Activated CD8-positive, alpha-beta T cell treated with anti-CD3 and anti-CD28 coated beads for 36 hours (primary cell): Measurements from ENCODE around the gene PIGB. TPM values are rescaled to one million over a fixed set of nuclear protein-coding genes. Genes with fewer than 3 reads are reported as not detected.

Experiments
- ATAC-seq: fragments of 200-7000 bp; cut with Tn5 transposase; one replicate; pipeline ENCODE4 v1.10.0; 2021; ENCODE audit warnings: mild to moderate bottlenecking, moderate library complexity
- CTCF ChIA-PET: fragments of 350-600 bp; sonication (Branson Sonifier 250); formaldehyde crosslinking; loops from one replicate; lab custom pipeline; 2021; ENCODE audit warnings: antibody characterized with exemption; lab: Charles Lee
- POLR2A ChIA-PET: fragments of 350-600 bp; sonication (Branson Sonifier 250); formaldehyde crosslinking; loops from one replicate; lab custom pipeline; 2021; ENCODE audit warnings: antibody characterized with exemption; lab: Charles Lee
- DNase-seq: peaks from one replicate; pipeline ENCODE4 v3.0.0-alpha.2; 2020
- H3K27ac Mint-ChIP-seq: one replicate; pipeline ENCODE4 v1.8.0; 2021; ENCODE audit warnings: mild to moderate bottlenecking, mixed read lengths
- H3K27me3 Mint-ChIP-seq: one replicate; pipeline ENCODE4 v1.8.0; 2021; ENCODE audit warnings: mixed read lengths
- H3K36me3 Mint-ChIP-seq: one replicate; pipeline ENCODE4 v1.8.0; 2021; ENCODE audit warnings: low read depth, mixed read lengths
- H3K4me1 Mint-ChIP-seq: one replicate; pipeline ENCODE4 v1.8.0; 2021; ENCODE audit warnings: low read depth, mixed read lengths
- H3K4me3 Mint-ChIP-seq: one replicate; pipeline ENCODE4 v1.8.0; 2021; ENCODE audit warnings: mild to moderate bottlenecking, moderate library complexity, mixed read lengths
- H3K9me3 Mint-ChIP-seq: one replicate; pipeline ENCODE4 v1.8.0; 2021; ENCODE audit warnings: mixed read lengths
- CTCF ChIP-seq: fragments of 200-600 bp; IDR thresholded peaks from one replicate; pipeline ENCODE4 v1.8.0; 2022; ENCODE audit warnings: antibody characterized with exemption, mild to moderate bottlenecking
- intact Hi-C: fragments of 100-400 bp; cut with micrococcal nuclease; formaldehyde crosslinking; loops from one replicate; pipeline ENCODE4 v1.10.0; 2022
- total RNA-seq, 2 experiments: library from RNA; stranded (reverse); gene quantifications; one replicate each; pipeline ENCODE4 v1.2.3, GENCODE V29; 2021

The PIGB gene
- total RNA-seq, 2 experiments from 2014 or later: 14.0 to 17.5 TPM

DNA sequence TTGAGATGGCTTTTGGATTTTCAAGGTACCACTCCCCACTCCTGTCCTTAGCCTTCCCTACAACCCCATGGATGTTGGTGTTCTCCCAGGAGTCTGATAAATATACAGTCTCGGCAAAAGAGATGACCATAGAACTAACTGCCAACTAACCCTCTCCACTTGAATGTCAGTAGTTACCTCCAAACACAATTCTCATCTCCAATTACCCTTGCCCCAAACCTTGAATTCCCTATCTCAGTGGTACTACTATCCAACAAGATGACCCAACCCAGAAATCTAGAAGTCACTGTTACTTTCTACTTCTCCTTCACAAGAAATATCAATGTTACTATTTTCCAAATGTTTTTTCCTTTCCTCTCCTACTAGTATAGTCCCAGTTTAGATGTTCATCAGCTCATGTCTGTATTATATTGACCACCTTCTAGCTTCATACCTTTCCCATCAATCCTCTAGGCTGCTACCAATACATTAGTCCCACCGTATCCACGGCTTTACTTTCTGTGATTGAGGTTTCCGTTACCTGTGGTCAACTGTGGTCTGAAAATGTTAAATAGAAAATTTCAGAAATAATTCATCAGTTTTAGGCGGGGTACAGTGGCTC is 38.1 kb downstream of the PIGB start:
- intact Hi-C loops: no loop called here
- no peaks in the 10 kb centered on the region for H3K9me3 Mint-ChIP-seq
- no peak for DNase-seq
- no peak overlapping the region for H3K27ac Mint-ChIP-seq
- POLR2A ChIA-PET: no interaction called here
- H3K4me1 Mint-ChIP-seq: no peaks in the 10 kb centered on the region
- no peak for ATAC-seq
- no peak for TF ChIP-seq CTCF
- H3K27me3 Mint-ChIP-seq: no peaks in the 10 kb centered on the region
- CTCF ChIA-PET: interaction anchor here (1.0 kb wide), 1 partner anchor 10 kb away, joined by 3 read pairs; no protein-coding TSS in a partner anchor
- no peak overlapping the region for H3K4me3 Mint-ChIP-seq
- peaks cover 15% of the 10 kb centered on the region for H3K36me3 Mint-ChIP-seq

- Mint-ChIP-seq H3K9me3 (no peaks in the 10 kb centered on the region), H3K27ac (no peak overlapping the region), H3K4me1 (no peaks in the 10 kb centered on the region), H3K27me3 (no peaks in the 10 kb centered on the region), H3K36me3 (peaks cover 14% of the 10 kb centered on the region), H3K4me3 (no peak overlapping the region)
- intact Hi-C loops: no loop called here
- DNase-seq (no peak), ATAC-seq (no peak)
- POLR2A ChIA-PET: no interaction called here
- no peak for TF ChIP-seq CTCF
- CTCF ChIA-PET: interaction anchor here (1.0 to 3.1 kb wide), 3 partner anchors 11 to 81 kb away, joined by 3 to 18 read pairs (median 10); partner anchors contain the start of genes CCPG1 and PIERCE2
Measured at GRCh38 chr15:55357774-55358173, 38.8 kb downstream of the PIGB start.

DNA sequence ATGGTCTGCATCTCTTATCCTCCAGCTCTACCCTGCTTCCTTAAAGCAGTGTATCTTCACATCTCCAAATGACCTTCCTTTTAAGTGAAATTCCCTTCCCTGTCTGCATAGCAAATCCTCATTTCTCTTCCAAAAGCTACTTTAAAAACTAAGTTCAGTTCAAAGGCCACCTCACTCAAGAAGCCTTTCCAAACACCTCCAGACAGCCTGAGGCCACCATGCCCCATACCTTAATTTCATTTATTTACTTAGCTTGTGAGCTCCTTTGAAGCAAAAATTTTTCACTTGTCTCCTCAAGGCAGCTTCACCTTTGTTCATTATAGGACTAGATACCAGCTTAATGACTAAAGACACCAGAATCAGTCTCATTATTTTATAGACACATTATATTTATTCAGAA is 39.4 kb downstream of the PIGB start:
- DNase-seq (no peak), ATAC-seq (no peak)
- Mint-ChIP-seq H3K4me3 (no peak overlapping the region), H3K36me3 (peaks cover 14% of the 10 kb centered on the region), H3K9me3 (no peaks in the 10 kb centered on the region), H3K4me1 (no peaks in the 10 kb centered on the region), H3K27me3 (no peaks in the 10 kb centered on the region), H3K27ac (no peak overlapping the region)
- ChIA-PET CTCF (interaction anchor here (1.5 to 3.1 kb wide), 3 partner anchors 44 to 81 kb away, joined by 9 to 18 read pairs (median 10); partner anchors contain the start of genes CCPG1 and PIERCE2), POLR2A (no interaction called here)
- intact Hi-C loops: no loop called here
- no peak for TF ChIP-seq CTCF

DNA sequence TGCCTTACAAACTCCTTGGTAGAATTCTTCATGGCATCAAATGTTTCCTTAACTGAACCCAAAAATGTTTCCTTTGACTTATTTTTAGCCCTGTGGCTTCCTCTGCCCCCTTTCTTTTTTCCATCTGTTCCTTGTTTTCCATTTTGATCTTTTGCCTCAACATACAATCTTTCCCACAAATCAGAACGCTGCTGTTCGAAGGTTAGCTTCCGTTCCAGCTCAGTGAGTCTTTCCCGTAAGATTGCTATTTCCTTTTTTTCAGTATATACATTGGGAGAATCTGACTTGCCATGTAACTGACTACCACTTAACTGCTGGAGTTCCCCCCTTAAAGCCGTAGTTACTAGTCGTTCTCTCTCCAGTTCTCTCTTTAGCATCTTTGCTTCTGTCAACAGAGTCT is 41.2 kb downstream of the PIGB start:
- Mint-ChIP-seq H3K27me3 (no peaks in the 10 kb centered on the region), H3K27ac (peak overlapping the region; percentile 62), H3K4me1 (no peaks in the 10 kb centered on the region), H3K9me3 (no peaks in the 10 kb centered on the region), H3K36me3 (peaks cover 14% of the 10 kb centered on the region), H3K4me3 (no peak overlapping the region)
- TF ChIP-seq CTCF: no peak
- POLR2A ChIA-PET: interaction anchor here (0.6 to 1.0 kb wide), 2 partner anchors 42 to 47 kb away, joined by 3 read pairs; no protein-coding TSS in a partner anchor
- intact Hi-C loops: no loop called here
- CTCF ChIA-PET: interaction anchor here (1.1 to 3.1 kb wide), 3 partner anchors 48 to 79 kb away, joined by 3 to 18 read pairs (median 10); partner anchors contain the start of genes CCPG1 and PIERCE2
- ATAC-seq: no peak
- no peak for DNase-seq

GRCh38 chr15:55361048-55361447 is 42.0 kb downstream of the PIGB start:
- ATAC-seq (no peak), DNase-seq (no peak)
- ChIA-PET POLR2A (no interaction called here), CTCF (interaction anchor here (3.1 kb wide), 1 partner anchor 48 kb away, joined by 10 read pairs; the partner anchor contains the start of genes CCPG1 and PIERCE2)
- H3K27me3 Mint-ChIP-seq: no peaks in the 10 kb centered on the region
- H3K4me3 Mint-ChIP-seq: no peak overlapping the region
- peaks cover 11% of the 10 kb centered on the region for H3K36me3 Mint-ChIP-seq
- H3K4me1 Mint-ChIP-seq: no peaks in the 10 kb centered on the region
- intact Hi-C loops: no loop called here
- no peak overlapping the region for H3K27ac Mint-ChIP-seq
- no peaks in the 10 kb centered on the region for H3K9me3 Mint-ChIP-seq
- TF ChIP-seq CTCF: no peak
